Measurements from ENCODE around the gene GTF3A. TPM values are rescaled to one million over a fixed set of nuclear protein-coding genes. Genes with fewer than 3 reads are reported as not detected.

Gene GTF3A
- total and polyA plus RNA-seq, 2 of the 8 experiments (the other 6 are each of a cell fraction or from before 2014, with no cell fraction given), result 41.6 to 96.5 TPM

- H2AK5ac ChIP-seq (ENCODE audit: low read depth, low read length), result no peak overlapping the region
- H2BK20ac ChIP-seq (ENCODE audit: low read length), result no peak overlapping the region
- H3K14ac ChIP-seq (ENCODE audit: insufficient read length), result no peak overlapping the region
- no peaks in the 10 kb centered on the region for H3K79me2 ChIP-seq (ENCODE audit: control insufficient read depth in 1 of 2, insufficient read depth in 2 of 2, low read length in 2 of 2)
- ChIA-PET POLR2A (ENCODE audit: partially characterized antibody) (interaction anchor here (1.7 kb wide), 1 partner anchor 30 kb away, joined by 4 read pairs; no protein-coding TSS in a partner anchor), CTCF (ENCODE audit: partially characterized antibody) (interaction anchor here (0.6 to 8.5 kb wide), 9 partner anchors 9 to 189 kb away, joined by 3 to 53 read pairs (median 5); partner anchors contain the start of genes MTIF3 and RASL11A)
- no peak overlapping the region for H2BK15ac ChIP-seq (ENCODE audit: low read length)
- no peak overlapping the region for H3K56ac ChIP-seq (replicated peaks; ENCODE audit: insufficient read length, low read depth, low read length)
- H2BK12ac ChIP-seq (ENCODE audit: low read depth, low read length), result no peak overlapping the region
- no peak overlapping the region for H4K91ac ChIP-seq (replicated peaks; ENCODE audit: insufficient read length, low read length)
- no peaks in the 10 kb centered on the region for H3K36me3 ChIP-seq (ENCODE audit: control insufficient read depth in 2 of 4, insufficient read depth in 4 of 4, low read length in 3 of 4)
- no peaks in the 10 kb centered on the region for H3K79me1 ChIP-seq (ENCODE audit: low read depth, low read length)
- no peaks in the 10 kb centered on the region for H3K9me3 ChIP-seq (ENCODE audit: insufficient read depth in 2 of 2, low read depth in 1 of 2, low read length in 1 of 2)
- no peak overlapping the region for H3K9ac ChIP-seq (replicated peaks in 1 of 4; ENCODE audit: extremely low read depth in 1 of 4, low read depth in 3 of 4, low read length in 3 of 4)
- H3K27me3 ChIP-seq (replicated peaks in 1 of 4; ENCODE audit: control insufficient read depth in 3 of 4, extremely low read depth in 1 of 4, insufficient read depth in 3 of 4, low read length in 3 of 4), result no peaks in the 10 kb centered on the region
- H3K4me1 ChIP-seq (replicated peaks in 1 of 4; ENCODE audit: control insufficient read depth in 3 of 4, insufficient read depth in 4 of 4, low read length in 3 of 4), result peaks cover 0 to 17% (median 12%) of the 10 kb centered on the region in 4 experiments; a peak in 6 of 7 replicates
- no peak overlapping the region for H3K4me2 ChIP-seq (ENCODE audit: insufficient read depth in 1 of 2, low read depth in 2 of 2, low read length in 2 of 2)
- H3K4me3 ChIP-seq (ENCODE audit: extremely low read depth in 1 of 4, insufficient read depth in 2 of 4, low read depth in 3 of 4, low read length in 4 of 4), result no peak overlapping the region
- no peaks in the 10 kb centered on the region for H4K20me1 ChIP-seq (replicated peaks in 1 of 2; ENCODE audit: control insufficient read depth in 1 of 2, insufficient read depth in 2 of 2, low read length in 2 of 2)
- 88% methylated on average over 22 of the region's 22 CpGs; no CpG with 5 or more reads in 1 of the 2 experiments for WGBS, 2 experiments (ENCODE audit: extremely low coverage in 1 of 2, insufficient coverage in 1 of 2, insufficient read length in 1 of 2, insufficient replicate concordance in 2 of 2, low coverage in 1 of 2, low lambda C conversion rate in 2 of 2, missing lambda C conversion rate in 1 of 2)
- no peak overlapping the region for H4K8ac ChIP-seq (ENCODE audit: extremely low read depth, insufficient read depth, low read length)
- TF ChIP-seq RAD21 (IDR thresholded peaks at IDR 0.05 in 1 of 2, conservative IDR thresholded peaks at IDR 0.05 in 1 of 2; ENCODE audit: low read depth in 2 of 2, low read length in 2 of 2) (peak; percentile 1 to 13; a peak in 1 of 4 replicates), RFX5 (IDR thresholded peaks at IDR 0.05; ENCODE audit: borderline replicate concordance, low read depth, low read length) (no peak)
- no peak overlapping the region for H3K4ac ChIP-seq (replicated peaks; ENCODE audit: insufficient read length, low read depth, low read length)
- H3K18ac ChIP-seq (ENCODE audit: extremely low read depth, low read length), result no peak overlapping the region
- H3K23me2 ChIP-seq (ENCODE audit: low read depth, low read length), result peaks cover 3% of the 10 kb centered on the region; the same call in 1 of the 2 replicates
- H3K27ac ChIP-seq (ENCODE audit: low read depth, low read length), result no peak overlapping the region
- H3K23ac ChIP-seq (ENCODE audit: insufficient read length), result no peak overlapping the region
- FAIRE-seq (no peak), DNase-seq (ENCODE audit: low read depth in 1 of 2, low spot score in 2 of 2) (no peak)
- no peak overlapping the region for H2AFZ ChIP-seq (ENCODE audit: low read length)
- H2BK5ac ChIP-seq (ENCODE audit: low read depth, low read length), result no peak overlapping the region
- H2BK120ac ChIP-seq (replicated peaks; ENCODE audit: low read depth, low read length), result no peak overlapping the region
- no peak overlapping the region for H4K5ac ChIP-seq (ENCODE audit: insufficient read length, low read depth, low read length)
These were observed 41.1 kb upstream of the GTF3A start for GRCh38 chr13:27383104-27383921.
